Mammary epithelial cell (primary cell): ENCODE data around the gene RPA1.

Source experiments
- EZH2 ChIP-seq: IDR thresholded peaks from 2 replicates; pipeline ENCODE4 v1.6.1; 2012; ENCODE audit warnings: low read length, inconsistent platforms, borderline replicate concordance
- TF ChIP-seq, protein P1 (sequence below), 2 donors: IDR thresholded peaks in 1 of 2; conservative IDR thresholded peaks in 1 of 2; 2 replicates each; pipeline ENCODE4 v1.5.1; 2011 to 2012; ENCODE audit warnings: inconsistent platforms in 2 of 2, low read length in 2 of 2, mild to moderate bottlenecking in 2 of 2, control low read depth in 1 of 2, low read depth in 1 of 2; ENCODE audit not compliant: insufficient read depth in 1 of 2; ENCODE audit errors: extremely low read depth in 1 of 2

DNA sequence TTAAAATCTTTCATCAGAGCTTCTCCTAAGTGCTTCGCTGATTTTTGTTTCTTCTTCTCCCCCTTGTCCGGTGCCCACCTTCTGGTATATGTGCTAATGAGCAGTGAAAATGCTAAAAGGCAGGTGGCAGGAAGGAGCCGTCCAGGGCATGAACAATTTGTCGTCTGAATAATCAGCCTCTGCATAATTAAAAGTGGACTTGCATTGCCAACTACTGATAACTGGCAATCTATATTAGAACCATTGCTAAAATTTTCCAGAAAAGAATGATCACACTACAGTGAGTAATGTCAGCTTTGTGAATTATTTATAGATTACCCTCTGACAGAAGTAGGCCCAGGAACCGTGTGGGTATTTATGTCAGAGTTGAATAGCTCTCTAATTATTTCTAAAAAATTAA is 39.9 kb upstream of the RPA1 start:
- TF ChIP-seq, protein P1, sequence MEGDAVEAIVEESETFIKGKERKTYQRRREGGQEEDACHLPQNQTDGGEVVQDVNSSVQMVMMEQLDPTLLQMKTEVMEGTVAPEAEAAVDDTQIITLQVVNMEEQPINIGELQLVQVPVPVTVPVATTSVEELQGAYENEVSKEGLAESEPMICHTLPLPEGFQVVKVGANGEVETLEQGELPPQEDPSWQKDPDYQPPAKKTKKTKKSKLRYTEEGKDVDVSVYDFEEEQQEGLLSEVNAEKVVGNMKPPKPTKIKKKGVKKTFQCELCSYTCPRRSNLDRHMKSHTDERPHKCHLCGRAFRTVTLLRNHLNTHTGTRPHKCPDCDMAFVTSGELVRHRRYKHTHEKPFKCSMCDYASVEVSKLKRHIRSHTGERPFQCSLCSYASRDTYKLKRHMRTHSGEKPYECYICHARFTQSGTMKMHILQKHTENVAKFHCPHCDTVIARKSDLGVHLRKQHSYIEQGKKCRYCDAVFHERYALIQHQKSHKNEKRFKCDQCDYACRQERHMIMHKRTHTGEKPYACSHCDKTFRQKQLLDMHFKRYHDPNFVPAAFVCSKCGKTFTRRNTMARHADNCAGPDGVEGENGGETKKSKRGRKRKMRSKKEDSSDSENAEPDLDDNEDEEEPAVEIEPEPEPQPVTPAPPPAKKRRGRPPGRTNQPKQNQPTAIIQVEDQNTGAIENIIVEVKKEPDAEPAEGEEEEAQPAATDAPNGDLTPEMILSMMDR (conservative IDR thresholded peaks at IDR 0.05 in 1 of 2, IDR thresholded peaks at IDR 0.05 in 1 of 2; ENCODE audit: extremely low read depth in 1 of 2, insufficient read depth in 1 of 2, low read depth in 1 of 2, low read length in 2 of 2) = no peak
- no peak for TF ChIP-seq EZH2
